Loucy (cell line): ENCODE measurements around the gene MOSPD2.
A peak's percentile ranks its signal among the peaks of the same experiment; 100 is the strongest.

Experiments used
- H2AFZ ChIP-seq: fragments of 200-600 bp; sonication (generic); 2 replicates; pipeline ENCODE4 v1.6.0; 2016; ENCODE audit warnings: antibody characterized with exemption, mild to moderate bottlenecking, low read length, moderate library complexity
- H3F3A ChIP-seq: fragments of 200-600 bp; 2 replicates; pipeline ENCODE4 v1.6.0; 2016; ENCODE audit warnings: antibody characterized with exemption, low read depth, mild to moderate bottlenecking
- H3K27me3 ChIP-seq: fragments of 200-600 bp; sonication (generic); 2 replicates; pipeline ENCODE4 v1.6.1; 2014; ENCODE audit warnings: low read length, mild to moderate bottlenecking; ENCODE audit not compliant: insufficient read depth, poor library complexity, severe bottlenecking
- H3K36me3 ChIP-seq: fragments of 200-600 bp; sonication (generic); 2 replicates; pipeline ENCODE4 v1.6.1; 2016; ENCODE audit warnings: low read length; ENCODE audit not compliant: insufficient read depth
- H3K4me1 ChIP-seq: fragments of 200-600 bp; sonication (generic); 2 replicates; pipeline ENCODE4 v1.5.1; 2014; ENCODE audit warnings: low read length, mild to moderate bottlenecking; ENCODE audit not compliant: insufficient read depth, poor library complexity, severe bottlenecking
- H3K4me2 ChIP-seq: fragments of 200-600 bp; sonication (generic); 2 replicates; pipeline ENCODE4 v1.6.0; 2014; ENCODE audit warnings: antibody characterized with exemption, low read length, low read depth, mild to moderate bottlenecking; ENCODE audit not compliant: poor library complexity, severe bottlenecking
- H3K4me3 ChIP-seq: fragments of 200-600 bp; sonication (generic); 2 replicates; pipeline ENCODE4 v1.5.1; 2014; ENCODE audit warnings: low read length, mild to moderate bottlenecking, mixed read lengths; ENCODE audit not compliant: poor library complexity, severe bottlenecking
- H3K79me2 ChIP-seq: fragments of 200-600 bp; sonication (generic); 2 replicates; pipeline ENCODE4 v1.6.1; 2014; ENCODE audit warnings: low read length; ENCODE audit not compliant: insufficient read depth
- H3K9ac ChIP-seq: fragments of 200-600 bp; sonication (generic); 2 replicates; pipeline ENCODE4 v1.6.0; 2014; ENCODE audit warnings: mild to moderate bottlenecking, low read depth, low read length, moderate library complexity; ENCODE audit not compliant: poor library complexity, severe bottlenecking
- H3K9me2 ChIP-seq: fragments of 200-600 bp; sonication (generic); replicated peaks from 2 replicates; pipeline ENCODE4 v1.6.1; 2016; ENCODE audit warnings: low read depth, low read length, mixed read lengths
- H3K9me3 ChIP-seq: fragments of 200-600 bp; sonication (generic); 2 replicates; pipeline ENCODE4 v1.6.1; 2014; ENCODE audit warnings: mild to moderate bottlenecking, antibody characterized with exemption, low read length, low read depth; ENCODE audit not compliant: insufficient read depth
- H4K20me1 ChIP-seq: fragments of 200-600 bp; sonication (generic); 2 replicates; pipeline ENCODE4 v1.6.0; 2014; ENCODE audit warnings: antibody characterized with exemption, low read length, mild to moderate bottlenecking; ENCODE audit not compliant: insufficient read depth, poor library complexity, severe bottlenecking
- CTCF ChIP-seq: fragments of 200-600 bp; sonication (generic); conservative IDR thresholded peaks from 2 replicates; pipeline ENCODE4 v1.5.1; 2014; ENCODE audit warnings: mild to moderate bottlenecking, antibody characterized with exemption, low read length
- EZH2phosphoT487 ChIP-seq: fragments of 200-600 bp; IDR thresholded peaks from 2 replicates; pipeline ENCODE4 v1.6.1; 2018; ENCODE audit warnings: antibody characterized with exemption, mild to moderate bottlenecking, moderate library complexity, borderline replicate concordance

Gene MOSPD2

DNA sequence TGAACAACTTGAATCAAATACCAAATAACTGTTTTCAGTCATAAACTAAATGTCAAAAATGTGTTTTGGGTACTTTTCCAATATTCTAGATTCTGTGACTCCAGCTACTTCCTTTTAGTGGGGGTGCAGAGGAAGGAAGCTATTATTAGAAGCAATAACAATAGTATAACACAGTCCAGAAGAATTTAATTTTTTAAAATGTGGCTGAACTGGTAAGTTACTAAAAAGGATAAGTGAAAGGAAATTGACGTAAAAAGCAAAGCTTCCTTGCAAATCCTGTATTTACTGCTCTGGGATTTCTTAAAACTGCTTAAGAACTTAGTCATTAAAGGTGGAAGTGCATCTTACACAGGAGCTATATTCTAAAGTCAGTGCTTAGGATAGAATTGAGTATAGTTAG lies 53.2 kb downstream of the MOSPD2 start:
- TF ChIP-seq EZH2phosphoT487 (no peak), CTCF (no peak)
- no peak overlapping the region for H3K4me3 ChIP-seq
- H3K4me1 ChIP-seq, result peaks cover 20% of the 10 kb centered on the region
- H3K9ac ChIP-seq, result no peak overlapping the region
- 0 out of 2 replicates have a peak overlapping the region, but pooled peaks have one; percentile 7 for H2AFZ ChIP-seq
- no peak overlapping the region for H3K4me2 ChIP-seq
- H3K27me3 ChIP-seq, result no peaks in the 10 kb centered on the region
- no peaks in the 10 kb centered on the region for H3K9me3 ChIP-seq
- H3F3A ChIP-seq, result no peaks in the 10 kb centered on the region
- no peaks in the 10 kb centered on the region for H3K79me2 ChIP-seq
- H3K9me2 ChIP-seq, result no peaks in the 10 kb centered on the region
- H3K36me3 ChIP-seq, result no peaks in the 10 kb centered on the region
- H4K20me1 ChIP-seq, result no peaks in the 10 kb centered on the region

GRCh38 chrX:14927401-14927800 lies 54.2 kb downstream of the MOSPD2 start:
- TF ChIP-seq CTCF, result no peak
- no peak for TF ChIP-seq EZH2phosphoT487
- H3K9ac ChIP-seq, result no peak overlapping the region
- no peaks in the 10 kb centered on the region for H3K36me3 ChIP-seq
- no peak overlapping the region for H3K4me3 ChIP-seq
- H3F3A ChIP-seq, result no peaks in the 10 kb centered on the region
- no peaks in the 10 kb centered on the region for H3K9me3 ChIP-seq
- no peak overlapping the region for H2AFZ ChIP-seq
- no peak overlapping the region for H3K4me2 ChIP-seq
- H3K79me2 ChIP-seq, result no peaks in the 10 kb centered on the region
- no peaks in the 10 kb centered on the region for H4K20me1 ChIP-seq
- no peaks in the 10 kb centered on the region for H3K9me2 ChIP-seq
- H3K4me1 ChIP-seq, result peaks cover 26% of the 10 kb centered on the region
- no peaks in the 10 kb centered on the region for H3K27me3 ChIP-seq

GRCh38 chrX:14930663-14931062 lies 57.4 kb downstream of the MOSPD2 start:
- no peak overlapping the region for H3K4me2 ChIP-seq
- H4K20me1 ChIP-seq, result no peaks in the 10 kb centered on the region
- H3K27me3 ChIP-seq, result no peaks in the 10 kb centered on the region
- peaks cover 28% of the 10 kb centered on the region for H3K4me1 ChIP-seq
- TF ChIP-seq EZH2phosphoT487 (no peak), CTCF (no peak)
- no peaks in the 10 kb centered on the region for H3F3A ChIP-seq
- H3K9me2 ChIP-seq, result no peaks in the 10 kb centered on the region
- H3K4me3 ChIP-seq, result peak overlapping the region; percentile 21
- no peaks in the 10 kb centered on the region for H3K79me2 ChIP-seq
- H3K36me3 ChIP-seq, result no peaks in the 10 kb centered on the region
- H3K9ac ChIP-seq, result no peak overlapping the region
- no peaks in the 10 kb centered on the region for H3K9me3 ChIP-seq
- no peak overlapping the region for H2AFZ ChIP-seq
